Measurements from ENCODE around the gene CLIP2. TPM values are rescaled to one million over a fixed set of nuclear protein-coding genes. Genes with fewer than 3 reads are reported as not detected.

The CLIP2 gene
- total RNA-seq, 1 experiment from 2014 or later = 26.2 TPM

GRCh38 chr7:74253835-74254128 is 35.4 kb upstream of the CLIP2 start:
- Histone ChIP-seq H3K27me3 (ENCODE audit: low read length) (no peaks in the 10 kb centered on the region), H3K27ac (ENCODE audit: low read length) (peak overlapping the region; percentile 58), H3F3A (ENCODE audit: low read length, unreplicated experiment) (no peaks in the 10 kb centered on the region), H4K20me1 (ENCODE audit: low read length) (no peaks in the 10 kb centered on the region), H3K4me3 (ENCODE audit: low read length) (peak overlapping the region; percentile 95), H3K9me3 (ENCODE audit: low read length) (no peaks in the 10 kb centered on the region), H3K79me2 (ENCODE audit: low read length) (peaks cover 32% of the 10 kb centered on the region), H3K4me2 (ENCODE audit: low read length) (peak overlapping the region; percentile 90), H3K4me1 (ENCODE audit: insufficient read depth, low read length) (peaks cover 11% of the 10 kb centered on the region), H3K36me3 (ENCODE audit: low read depth, low read length) (peaks cover 16% of the 10 kb centered on the region), H2AFZ (ENCODE audit: low read length) (peak overlapping the region; percentile 88), H3K9me2 (replicated peaks; ENCODE audit: low read length) (no peaks in the 10 kb centered on the region), H3K9ac (ENCODE audit: low read length) (peak overlapping the region; percentile 99)
- TF ChIP-seq EZH2phosphoT487 (IDR thresholded peaks at IDR 0.05; ENCODE audit: borderline replicate concordance, low read length) = no peak
- no peak for TF ChIP-seq EZH2 (IDR thresholded peaks at IDR 0.05; ENCODE audit: low read length, unreplicated experiment)
- no peak for TF ChIP-seq CTCF (conservative IDR thresholded peaks at IDR 0.05; ENCODE audit: low read depth, low read length)
- intact Hi-C loops (cut with micrococcal nuclease) = loop anchor here (2.0 to 5.0 kb wide), 2 partner anchors 25 to 46 kb away; no protein-coding TSS in a partner anchor
- no peak for DNase-seq
- POLR2A ChIA-PET (ENCODE audit: unreplicated experiment) = no interaction called here
- BruUV-seq (replicated peaks) = TSS peak; percentile 77
- CTCF ChIA-PET = interaction anchor here (0.7 kb wide), 1 partner anchor 307 kb away, joined by 5 read pairs; no protein-coding TSS in a partner anchor
- peak; percentile 21; the same call in 1 of the 2 replicates for ATAC-seq

GRCh38 chr7:74254129-74254857 is 34.9 kb upstream of the CLIP2 start, which contains the start of gene RFC2:
Gene RFC2 (minus strand): TSS chr7:74254399. CDS start chr7:74254383, 16 bp downstream.
- peak; percentile 91 for ATAC-seq
- H3K9me2 ChIP-seq (replicated peaks; ENCODE audit: low read length) = no peaks in the 10 kb centered on the region
- H3K79me2 ChIP-seq (ENCODE audit: low read length) = peaks cover 32% of the 10 kb centered on the region
- H3K27ac ChIP-seq (ENCODE audit: low read length) = peak within 1 kb of the TSS; percentile 76
- peak within 1 kb of the TSS; percentile 90 for H3K4me2 ChIP-seq (ENCODE audit: low read length)
- ChIA-PET CTCF (interaction anchor here (0.9 kb wide), 1 partner anchor 48 kb away, joined by 4 read pairs; no protein-coding TSS in a partner anchor), POLR2A (ENCODE audit: unreplicated experiment) (no interaction called here)
- intact Hi-C loops (cut with micrococcal nuclease) = loop anchor here (2.0 to 5.0 kb wide), 2 partner anchors 25 to 47 kb away; no protein-coding TSS in a partner anchor
- H4K20me1 ChIP-seq (ENCODE audit: low read length) = no peaks in the 10 kb centered on the region
- H2AFZ ChIP-seq (ENCODE audit: low read length) = peak within 1 kb of the TSS; percentile 95
- peak within 1 kb of the TSS; percentile 99 for H3K9ac ChIP-seq (ENCODE audit: low read length)
- TF ChIP-seq EZH2 (IDR thresholded peaks at IDR 0.05; ENCODE audit: low read length, unreplicated experiment) (no peak), EZH2phosphoT487 (IDR thresholded peaks at IDR 0.05; ENCODE audit: borderline replicate concordance, low read length) (no peak), CTCF (conservative IDR thresholded peaks at IDR 0.05; ENCODE audit: low read depth, low read length) (no peak)
- no TSS peak for BruUV-seq (replicated peaks)
- peaks cover 11% of the 10 kb centered on the region for H3K4me1 ChIP-seq (ENCODE audit: insufficient read depth, low read length)
- no peaks in the 10 kb centered on the region for H3K27me3 ChIP-seq (ENCODE audit: low read length)
- H3K4me3 ChIP-seq (ENCODE audit: low read length) = peak within 1 kb of the TSS; percentile 95
- no peaks in the 10 kb centered on the region for H3F3A ChIP-seq (ENCODE audit: low read length, unreplicated experiment)
- H3K9me3 ChIP-seq (ENCODE audit: low read length) = no peaks in the 10 kb centered on the region
- peak; percentile 95 for DNase-seq
- peaks cover 13% of the 10 kb centered on the region for H3K36me3 ChIP-seq (ENCODE audit: low read depth, low read length)

All from PC-3 (cell line).